Measurements from ENCODE around the gene EXOC3. TPM values are rescaled to one million over a fixed set of nuclear protein-coding genes. Genes with fewer than 3 reads are reported as not detected.
"Not testable (repeated sequence)": the region's sequence is repeated elsewhere in the genome, so short reads cannot be mapped to it uniquely, and the experiment has no call there.

Gene EXOC3
- total RNA-seq, 1 donor from 2014 or later: 49.1 TPM

- intact Hi-C loops (cut with micrococcal nuclease): no loop called here
- ATAC-seq: no peak
- DNase-seq: no peak
Measured at GRCh38 chr5:405421-405820, 37.6 kb upstream of the EXOC3 start.

GRCh38 chr5:406041-406440 is 36.9 kb upstream of the EXOC3 start:
- intact Hi-C loops (cut with micrococcal nuclease): no loop called here
- DNase-seq (no peak), ATAC-seq (no peak)

GRCh38 chr5:407051-407450 is 35.9 kb upstream of the EXOC3 start:
- no peak for ATAC-seq
- intact Hi-C loops (cut with micrococcal nuclease): no loop called here
- DNase-seq: no peak

- intact Hi-C loops (cut with micrococcal nuclease): no loop called here
- ATAC-seq (no peak), DNase-seq (no peak)
Measured at GRCh38 chr5:407801-408268, 35.1 kb upstream of the EXOC3 start.

GRCh38 chr5:410911-411517 is 32.0 kb upstream of the EXOC3 start:
- DNase-seq (no peak), ATAC-seq (no peak)
- intact Hi-C loops (cut with micrococcal nuclease): no loop called here

GRCh38 chr5:411728-412127 is 31.2 kb upstream of the EXOC3 start:
- DNase-seq (no peak), ATAC-seq (no peak)
- intact Hi-C loops (cut with micrococcal nuclease): no loop called here

- intact Hi-C loops (cut with micrococcal nuclease): not testable (repeated sequence)
- DNase-seq (peak; percentile 85), ATAC-seq (peak; percentile 91)
Measured at GRCh38 chr5:414991-415927, 27.7 kb upstream of the EXOC3 start.

GRCh38 chr5:415928-416635 is 26.9 kb upstream of the EXOC3 start:
- peak; percentile 46 for ATAC-seq

GRCh38 chr5:416636-416960 is 26.4 kb upstream of the EXOC3 start:
- ATAC-seq: no peak
- intact Hi-C loops (cut with micrococcal nuclease): no loop called here
- DNase-seq: no peak

More at GRCh38 chr5:415928-416635, 26.9 kb upstream of the EXOC3 start:
- intact Hi-C loops (cut with micrococcal nuclease): no loop called here
- no peak for DNase-seq

- intact Hi-C loops (cut with micrococcal nuclease): no loop called here
- DNase-seq: no peak
- no peak for ATAC-seq
Measured at GRCh38 chr5:417301-418161, 25.4 kb upstream of the EXOC3 start.

- DNase-seq: no peak
- ATAC-seq: no peak
- intact Hi-C loops (cut with micrococcal nuclease): no loop called here
Measured at GRCh38 chr5:418162-419121, 24.5 kb upstream of the EXOC3 start.

- ATAC-seq (no peak), DNase-seq (no peak)
- intact Hi-C loops (cut with micrococcal nuclease): no loop called here
Measured at GRCh38 chr5:419970-420369, 23.0 kb upstream of the EXOC3 start.

GRCh38 chr5:420632-421286 is 22.2 kb upstream of the EXOC3 start:
- intact Hi-C loops (cut with micrococcal nuclease): no loop called here
- no peak for ATAC-seq
- DNase-seq: no peak

GRCh38 chr5:421287-421880 is 21.6 kb upstream of the EXOC3 start:
- DNase-seq: no peak
- ATAC-seq: no peak
- intact Hi-C loops (cut with micrococcal nuclease): no loop called here

GRCh38 chr5:421901-422300 is 21.1 kb upstream of the EXOC3 start:
- intact Hi-C loops (cut with micrococcal nuclease): no loop called here

GRCh38 chr5:422323-423232 is 20.4 kb upstream of the EXOC3 start:
- ATAC-seq (no peak), DNase-seq (no peak)
- intact Hi-C loops (cut with micrococcal nuclease): no loop called here

More at GRCh38 chr5:421901-422300, 21.1 kb upstream of the EXOC3 start:
- DNase-seq (no peak), ATAC-seq (no peak)

Measured in left ventricle myocardium superior (tissue), 1 donor.